H9 (cell line): ENCODE results near the gene A1BG. TPM values are rescaled to one million over a fixed set of nuclear protein-coding genes. Genes with fewer than 3 reads are reported as not detected.

Source experiments
- DNase-seq: peaks from one replicate; pipeline ENCODE4 v3.0.0-alpha.2; 2017
- H2AFZ ChIP-seq: one replicate; pipeline ENCODE4 v1.6.1; 2013; ENCODE audit warnings: mild to moderate bottlenecking, low read length, control low read depth, moderate library complexity
- H2AK5ac ChIP-seq: 2 replicates; pipeline ENCODE4 v1.6.1; 2013; ENCODE audit warnings: low read length, control low read depth, mixed read lengths; ENCODE audit not compliant: insufficient read length
- H2BK120ac ChIP-seq: one replicate; pipeline ENCODE4 v1.6.1; 2013; ENCODE audit warnings: low read depth, mild to moderate bottlenecking, low read length, control low read depth, inconsistent platforms; ENCODE audit not compliant: poor library complexity, severe bottlenecking
- H2BK12ac ChIP-seq: 2 replicates; pipeline ENCODE4 v1.6.1; 2013; ENCODE audit warnings: low read length, control low read depth, mixed read lengths, low read depth; ENCODE audit not compliant: insufficient read length
- H2BK15ac ChIP-seq: 2 replicates; pipeline ENCODE4 v1.6.1; 2013; ENCODE audit warnings: low read depth, low read length, control low read depth
- H2BK20ac ChIP-seq: one replicate; pipeline ENCODE4 v1.6.1; 2013; ENCODE audit warnings: low read depth, mild to moderate bottlenecking, low read length, control low read depth, inconsistent platforms; ENCODE audit not compliant: poor library complexity, severe bottlenecking
- H2BK5ac ChIP-seq: 2 replicates; pipeline ENCODE4 v1.6.1; 2013; ENCODE audit warnings: low read length, control low read depth, mixed read lengths; ENCODE audit not compliant: insufficient read length
- H3K14ac ChIP-seq: 2 replicates; pipeline ENCODE4 v1.6.1; 2013; ENCODE audit warnings: low read length, control low read depth; ENCODE audit not compliant: insufficient read depth
- H3K18ac ChIP-seq: 2 replicates; pipeline ENCODE4 v1.6.1; 2013; ENCODE audit warnings: low read depth, mild to moderate bottlenecking, mixed read lengths, low read length, control low read depth; ENCODE audit not compliant: insufficient read length
- H3K23ac ChIP-seq: 2 replicates; pipeline ENCODE4 v1.6.1; 2013; ENCODE audit warnings: low read length, control low read depth, mixed read lengths, low read depth; ENCODE audit not compliant: insufficient read length
- H3K23me2 ChIP-seq: 2 replicates; pipeline ENCODE4 v1.6.1; 2013; ENCODE audit warnings: low read depth, mild to moderate bottlenecking, mixed read lengths, low read length, control low read depth; ENCODE audit not compliant: insufficient read length, poor library complexity, severe bottlenecking
- H3K27ac ChIP-seq: 2 replicates; pipeline ENCODE4 v1.5.1; 2013; ENCODE audit warnings: low read length, control low read depth, mixed read lengths, low read depth; ENCODE audit not compliant: insufficient read length
- H3K27me3 ChIP-seq: 2 replicates; pipeline ENCODE4 v1.6.1; 2013; ENCODE audit warnings: low read length, control low read depth, inconsistent platforms; ENCODE audit not compliant: insufficient read depth
- H3K4ac ChIP-seq: 2 replicates; pipeline ENCODE4 v1.6.1; 2013; ENCODE audit warnings: low read depth, mild to moderate bottlenecking, control low read depth, inconsistent platforms, low read length, moderate library complexity
- H3K4me1 ChIP-seq: 2 replicates; pipeline ENCODE4 v1.6.1; 2013; ENCODE audit warnings: low read length, control low read depth, inconsistent platforms; ENCODE audit not compliant: insufficient read depth
- H3K4me2 ChIP-seq: 2 replicates; pipeline ENCODE4 v1.6.1; 2013; ENCODE audit warnings: low read length, control low read depth, mixed read lengths; ENCODE audit not compliant: insufficient read length, insufficient read depth
- H3K56ac ChIP-seq: 2 replicates; pipeline ENCODE4 v1.6.1; 2013; ENCODE audit warnings: low read depth, mild to moderate bottlenecking, mixed read lengths, low read length, control low read depth; ENCODE audit not compliant: insufficient read length
- H3K79me1 ChIP-seq: 2 replicates; pipeline ENCODE4 v1.6.1; 2013; ENCODE audit warnings: low read depth, mild to moderate bottlenecking, moderate library complexity, low read length, control low read depth, inconsistent platforms; ENCODE audit not compliant: insufficient read depth, poor library complexity, severe bottlenecking
- H3K79me2 ChIP-seq: 2 replicates; pipeline ENCODE4 v1.6.1; 2013; ENCODE audit warnings: low read length, control low read depth, inconsistent platforms; ENCODE audit not compliant: insufficient read depth
- H3K9ac ChIP-seq: 2 replicates; pipeline ENCODE4 v1.6.1; 2013; ENCODE audit warnings: low read length, control low read depth, mixed read lengths; ENCODE audit not compliant: insufficient read length; ENCODE audit errors: extremely low read depth
- H3K9me3 ChIP-seq: one replicate; pipeline ENCODE4 v1.6.1; 2013; ENCODE audit warnings: low read depth, low read length, inconsistent platforms; ENCODE audit not compliant: control insufficient read depth
- H3T11ph ChIP-seq: one replicate; pipeline ENCODE4 v1.6.1; 2013; ENCODE audit warnings: mild to moderate bottlenecking, low read length, control low read depth, inconsistent platforms
- H4K20me1 ChIP-seq: one replicate; pipeline ENCODE4 v1.6.1; 2013; ENCODE audit not compliant: control insufficient read depth, insufficient read length, insufficient read depth
- H4K5ac ChIP-seq: 2 replicates; pipeline ENCODE4 v1.6.1; 2013; ENCODE audit warnings: low read depth, mild to moderate bottlenecking, mixed read lengths, low read length, control low read depth; ENCODE audit not compliant: insufficient read length
- H4K8ac ChIP-seq: replicated peaks from 2 replicates; pipeline ENCODE4 v1.6.1; 2013; ENCODE audit warnings: low read length, control low read depth, mixed read lengths, low read depth; ENCODE audit not compliant: insufficient read length
- H4K91ac ChIP-seq: 2 replicates; pipeline ENCODE4 v1.6.1; 2013; ENCODE audit warnings: low read depth, mild to moderate bottlenecking, moderate library complexity, mixed read lengths, low read length, control low read depth; ENCODE audit not compliant: insufficient read length
- H3K27ac Mint-ChIP-seq, 3 experiments: 2 replicates in 2 of 3; 3 replicates in 1 of 3; pipeline ENCODE4 v1.8.0; 2020 to 2021; ENCODE audit warnings: mixed read lengths in 3 of 3, mild to moderate bottlenecking in 1 of 3, moderate library complexity in 1 of 3
- H3K27me3 Mint-ChIP-seq: 2 replicates; pipeline ENCODE4 v1.8.0; 2021; ENCODE audit warnings: low read depth, mild to moderate bottlenecking, moderate library complexity, mixed read lengths
- H3K36me3 Mint-ChIP-seq, 3 experiments: 2 replicates in 2 of 3; 3 replicates in 1 of 3; pipeline ENCODE4 v1.8.0; 2020 to 2021; ENCODE audit warnings: low read depth in 3 of 3, mixed read lengths in 3 of 3; ENCODE audit not compliant: insufficient read depth in 1 of 3
- H3K4me1 Mint-ChIP-seq, 2 experiments: 2 replicates each; pipeline ENCODE4 v1.8.0; 2020; ENCODE audit warnings: mixed read lengths in 2 of 2
- H3K4me3 Mint-ChIP-seq, 2 experiments: 2 replicates in 1 of 2; 3 replicates in 1 of 2; pipeline ENCODE4 v1.8.0; 2020 to 2021; ENCODE audit warnings: mild to moderate bottlenecking in 2 of 2, mixed read lengths in 2 of 2, moderate library complexity in 1 of 2
- H3K9me3 Mint-ChIP-seq, 2 experiments: 2 replicates in 1 of 2; 3 replicates in 1 of 2; pipeline ENCODE4 v1.8.0; 2020; ENCODE audit warnings: mild to moderate bottlenecking in 2 of 2, mixed read lengths in 2 of 2, moderate library complexity in 1 of 2
- WGBS: extraction: QIAGEN DNeasy Blood & Tissue Kit; methylation state at CpG from one replicate; pipeline ENCODE4 v1.1.7; 2013; ENCODE audit warnings: missing lambda C conversion rate, low lambda C conversion rate, mixed read lengths; ENCODE audit not compliant: insufficient read length; ENCODE audit errors: extremely low coverage; 5-methylcytosine and 5-hydroxymethylcytosine counted together
- total RNA-seq: library from RNA; stranded (reverse); gene quantifications from 2 replicates; pipeline ENCODE4 v1.2.1, GENCODE V29; 2021
- TF ChIP-seq, protein P1 (sequence below): fragments of 200-600 bp; sonication (generic); conservative IDR thresholded peaks from 3 replicates; pipeline ENCODE4 v1.8.0; 2021; ENCODE audit warnings: antibody characterized with exemption, mild to moderate bottlenecking

Gene A1BG
- total RNA-seq, 1 experiment from 2014 or later: 17.4 TPM

GRCh38 chr19:58326914-58327726 lies 26.2 kb downstream of the A1BG start, which contains the start of gene ZSCAN22:
ZSCAN22 (plus strand) TSS chr19:58326994; CDS start chr19:58334803, 7,809 bp downstream.
- DNase-seq: peak; percentile 96
- Histone ChIP-seq H3K9me3 (no peaks in the 10 kb centered on the region), H3K27ac (no peak within 1 kb of the TSS), H2BK15ac (no peak within 1 kb of the TSS), H4K5ac (no peak within 1 kb of the TSS), H3K23ac (no peak within 1 kb of the TSS), H3K4me1 (no peaks in the 10 kb centered on the region), H3K23me2 (peaks cover 10% of the 10 kb centered on the region), H3K79me1 (no peaks in the 10 kb centered on the region), H2AK5ac (no peak within 1 kb of the TSS), H2BK120ac (no peak within 1 kb of the TSS), H4K91ac (no peak within 1 kb of the TSS), H3K4ac (no peak within 1 kb of the TSS), H3K18ac (peak within 1 kb of the TSS; percentile 76), H3K4me2 (peak within 1 kb of the TSS; percentile 86), H2BK20ac (no peak within 1 kb of the TSS), H2BK12ac (no peak within 1 kb of the TSS), H3K14ac (peak within 1 kb of the TSS; percentile 76; the same call in 1 of the 2 replicates), H3K27me3 (no peaks in the 10 kb centered on the region), H3K79me2 (no peaks in the 10 kb centered on the region), H3T11ph (no peak within 1 kb of the TSS), H3K56ac (no peak within 1 kb of the TSS), H2AFZ (no peak within 1 kb of the TSS), H4K8ac (peak within 1 kb of the TSS; percentile 49), H2BK5ac (no peak within 1 kb of the TSS), H4K20me1 (peaks cover 5% of the 10 kb centered on the region), H3K9ac (peak within 1 kb of the TSS; percentile 92)
- peaks cover 4 to 5% of the 10 kb centered on the region in 2 experiments; a peak in 3 of 4 replicates for H3K4me1 Mint-ChIP-seq
- TF ChIP-seq, protein P1, sequence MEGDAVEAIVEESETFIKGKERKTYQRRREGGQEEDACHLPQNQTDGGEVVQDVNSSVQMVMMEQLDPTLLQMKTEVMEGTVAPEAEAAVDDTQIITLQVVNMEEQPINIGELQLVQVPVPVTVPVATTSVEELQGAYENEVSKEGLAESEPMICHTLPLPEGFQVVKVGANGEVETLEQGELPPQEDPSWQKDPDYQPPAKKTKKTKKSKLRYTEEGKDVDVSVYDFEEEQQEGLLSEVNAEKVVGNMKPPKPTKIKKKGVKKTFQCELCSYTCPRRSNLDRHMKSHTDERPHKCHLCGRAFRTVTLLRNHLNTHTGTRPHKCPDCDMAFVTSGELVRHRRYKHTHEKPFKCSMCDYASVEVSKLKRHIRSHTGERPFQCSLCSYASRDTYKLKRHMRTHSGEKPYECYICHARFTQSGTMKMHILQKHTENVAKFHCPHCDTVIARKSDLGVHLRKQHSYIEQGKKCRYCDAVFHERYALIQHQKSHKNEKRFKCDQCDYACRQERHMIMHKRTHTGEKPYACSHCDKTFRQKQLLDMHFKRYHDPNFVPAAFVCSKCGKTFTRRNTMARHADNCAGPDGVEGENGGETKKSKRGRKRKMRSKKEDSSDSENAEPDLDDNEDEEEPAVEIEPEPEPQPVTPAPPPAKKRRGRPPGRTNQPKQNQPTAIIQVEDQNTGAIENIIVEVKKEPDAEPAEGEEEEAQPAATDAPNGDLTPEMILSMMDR: no peak
- no CpG with 5 or more reads among the region's 62 CpGs for WGBS
- H3K36me3 Mint-ChIP-seq: no peaks in the 10 kb centered on the region; a peak in 1 of 7 replicates
- no peak within 1 kb of the TSS for H3K4me3 Mint-ChIP-seq
- no peak within 1 kb of the TSS for H3K27ac Mint-ChIP-seq
- H3K9me3 Mint-ChIP-seq: no peaks in the 10 kb centered on the region
- H3K27me3 Mint-ChIP-seq: no peaks in the 10 kb centered on the region
